ENCODE data around the gene ATP1A2.

Gene ATP1A2

GRCh38 chr1:160154790-160155189, 39.2 kb downstream of the ATP1A2 start:
- no peak for DNase-seq

- DNase-seq, result no peak
Observed at GRCh38 chr1:160156361-160156760, 40.8 kb downstream of the ATP1A2 start.

GRCh38 chr1:160157174-160157573, 41.6 kb downstream of the ATP1A2 start:
- no peak for DNase-seq

- no peak for DNase-seq
Observed at GRCh38 chr1:160158031-160158430, 42.5 kb downstream of the ATP1A2 start.

DNA sequence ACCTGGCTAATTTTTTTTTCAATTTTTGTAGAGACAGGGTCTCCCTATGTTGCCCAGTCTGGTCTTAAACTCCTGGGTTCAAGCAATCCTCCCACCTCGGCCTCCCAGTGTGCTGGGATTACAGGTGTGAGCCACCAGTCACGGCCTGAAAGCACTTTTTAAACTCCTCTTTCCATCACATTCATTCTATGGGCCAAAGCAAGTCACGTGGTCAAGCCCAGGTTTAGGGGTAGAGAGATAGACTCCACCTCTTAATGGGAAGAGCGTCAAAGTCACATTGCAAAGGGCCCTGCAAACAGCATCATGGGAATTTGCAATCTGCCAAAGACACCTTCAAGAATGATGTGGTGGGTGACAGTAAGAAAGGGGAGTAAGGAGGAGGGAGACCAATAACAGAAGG, 43.0 kb downstream of the ATP1A2 start:
- DNase-seq, result no peak

GRCh38 chr1:160159846-160160245, 44.3 kb downstream of the ATP1A2 start:
- no peak for DNase-seq

GRCh38 chr1:160161965-160162705, 46.6 kb downstream of the ATP1A2 start:
- DNase-seq, result no peak

DNA sequence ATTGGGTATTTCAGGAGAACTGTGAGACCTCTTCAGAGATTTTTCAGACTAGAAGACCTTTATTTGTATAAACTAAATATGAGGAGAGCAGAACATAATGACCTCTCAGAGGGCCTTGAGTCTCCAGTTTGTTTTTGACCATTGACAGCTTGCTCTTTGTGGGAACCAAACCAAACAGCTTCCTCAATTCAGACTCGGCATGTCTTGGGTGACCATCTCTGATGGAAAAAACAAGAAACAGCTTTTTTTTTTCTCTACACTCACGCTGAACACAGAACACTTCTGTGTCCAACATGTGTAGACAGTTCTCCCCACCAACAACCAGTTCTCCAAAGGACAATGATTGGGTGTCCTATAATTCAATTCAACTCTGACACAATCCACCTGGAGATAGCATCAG, 47.4 kb downstream of the ATP1A2 start:
- no peak for DNase-seq

GRCh38 chr1:160163615-160164014, 48.1 kb downstream of the ATP1A2 start:
- DNase-seq, result no peak

GRCh38 chr1:160164121-160164520, 48.6 kb downstream of the ATP1A2 start:
- no peak for DNase-seq

GRCh38 chr1:160166166-160166868, 50.8 kb downstream of the ATP1A2 start:
- no peak for DNase-seq

DNA sequence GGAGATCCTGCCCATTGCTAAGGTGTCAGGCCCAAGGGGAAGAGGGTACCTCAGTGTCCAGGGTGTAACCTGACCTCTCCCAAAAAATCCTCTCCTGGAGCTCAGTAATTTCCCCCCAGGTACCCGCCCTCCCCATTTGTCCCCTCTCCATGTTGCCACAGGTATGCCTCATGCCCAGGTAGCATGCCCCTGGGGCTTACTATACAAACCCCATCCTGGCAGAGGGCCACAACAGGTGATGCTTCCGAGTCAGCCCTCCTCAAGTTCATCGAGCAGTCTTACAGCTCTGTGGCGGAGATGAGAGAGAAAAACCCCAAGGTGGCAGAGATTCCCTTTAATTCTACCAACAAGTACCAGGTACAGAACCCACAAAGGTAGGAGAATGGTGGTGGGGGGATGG, 51.5 kb downstream of the ATP1A2 start:
- DNase-seq, result no peak

DNA sequence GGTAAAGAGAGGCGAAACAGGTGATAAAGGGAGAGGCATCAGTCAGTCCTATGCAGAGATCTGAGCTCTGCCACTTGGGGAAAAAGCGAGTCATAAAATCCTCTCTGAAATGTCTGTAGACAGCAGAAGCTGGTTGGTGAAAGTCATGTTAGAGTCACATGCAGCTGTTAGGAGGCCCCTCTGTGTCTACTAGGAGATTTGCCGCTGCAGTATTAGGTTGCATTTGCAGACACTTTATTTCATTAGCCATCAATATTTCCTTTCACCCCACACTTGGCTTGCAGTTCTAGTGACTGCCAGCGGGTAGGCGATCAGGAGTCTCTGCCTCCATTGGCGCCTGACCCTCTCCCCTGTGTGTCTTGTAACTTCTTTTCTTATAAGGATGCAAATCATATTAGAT, 52.0 kb downstream of the ATP1A2 start:
- no peak for DNase-seq

DNA sequence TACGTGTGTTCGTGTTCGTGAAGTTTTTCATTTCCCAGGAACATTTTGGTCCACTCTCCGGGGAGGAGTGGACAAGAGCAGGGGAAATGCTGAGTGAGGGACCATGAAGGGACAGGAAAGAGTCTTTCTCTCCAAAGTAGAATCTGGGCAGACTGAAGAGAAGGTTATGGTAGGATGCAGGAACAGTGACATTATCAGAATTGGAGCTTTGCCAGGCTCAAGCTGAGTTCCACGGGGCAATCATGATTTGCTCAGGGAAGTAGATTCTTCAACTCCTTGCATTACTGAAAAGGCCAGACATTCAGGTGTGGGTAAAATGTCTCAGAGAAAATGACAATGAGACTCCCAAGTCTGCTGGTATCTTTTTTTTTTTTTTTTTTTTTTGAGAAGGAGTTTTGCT, 52.5 kb downstream of the ATP1A2 start:
- no peak for DNase-seq

GRCh38 chr1:160168609-160169369, 53.2 kb downstream of the ATP1A2 start:
- DNase-seq, result no peak

- DNase-seq, result no peak
Observed at GRCh38 chr1:160169553-160170399, 54.2 kb downstream of the ATP1A2 start.

DNA sequence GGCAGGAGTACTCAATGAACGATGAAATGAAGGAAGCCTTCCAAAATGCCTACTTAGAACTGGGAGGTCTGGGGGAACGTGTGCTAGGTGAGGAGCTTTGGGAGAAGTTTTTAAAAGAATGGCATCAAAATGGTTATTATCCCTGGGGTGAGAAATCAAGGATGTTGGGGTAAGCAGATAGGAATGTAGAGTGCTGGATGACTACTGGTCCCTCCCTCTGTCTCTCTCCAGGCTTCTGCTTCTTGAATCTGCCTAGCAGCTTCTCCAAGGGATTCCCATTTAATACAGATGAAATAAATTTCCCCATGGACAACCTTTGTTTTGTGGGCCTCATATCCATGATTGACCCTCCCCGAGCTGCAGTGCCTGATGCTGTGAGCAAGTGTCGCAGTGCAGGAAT, 55.8 kb downstream of the ATP1A2 start:
- DNase-seq, result no peak

DNA sequence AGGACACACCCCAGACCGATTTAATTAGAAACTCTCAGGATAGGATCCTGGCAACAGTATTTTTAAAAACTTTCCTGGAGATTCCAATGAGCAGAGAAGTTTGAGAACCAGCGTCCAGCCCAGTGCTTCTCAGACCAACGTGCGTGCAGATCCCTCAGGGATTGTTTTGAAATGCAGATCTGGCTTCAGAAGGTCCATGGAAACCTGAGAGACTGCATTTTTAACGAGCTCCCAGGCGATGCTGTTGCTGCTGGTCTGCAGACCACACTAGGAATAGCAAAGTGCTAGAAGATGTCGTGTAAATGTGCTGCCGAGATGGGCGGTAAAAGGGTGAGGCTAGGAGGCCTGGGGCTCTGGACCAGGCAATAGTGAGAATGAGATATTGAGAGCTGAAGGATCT, 56.4 kb downstream of the ATP1A2 start:
- DNase-seq, result no peak

DNA sequence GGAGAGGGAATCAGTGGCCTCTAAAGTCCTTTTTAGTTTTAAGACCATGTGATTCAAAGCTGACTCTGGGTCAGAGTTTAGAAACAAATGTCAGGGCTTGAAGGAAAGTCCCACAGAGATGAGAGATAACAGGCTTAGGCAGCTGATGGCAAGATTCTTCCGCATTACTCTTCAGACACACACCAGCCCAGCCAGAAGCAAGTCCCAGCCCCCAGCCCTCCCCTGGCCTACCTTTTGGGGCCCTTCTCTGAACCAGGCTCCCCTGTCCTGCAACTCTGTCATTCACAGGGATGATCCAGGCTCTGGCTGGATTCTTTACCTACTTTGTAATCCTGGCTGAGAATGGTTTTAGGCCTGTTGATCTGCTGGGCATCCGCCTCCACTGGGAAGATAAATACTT, 61.7 kb downstream of the ATP1A2 start:
- DNase-seq, result no peak

- DNase-seq, result no peak
Observed at GRCh38 chr1:160177667-160178066, 62.1 kb downstream of the ATP1A2 start.

- DNase-seq, result no peak
Observed at GRCh38 chr1:160178731-160179130, 63.2 kb downstream of the ATP1A2 start.

DNA sequence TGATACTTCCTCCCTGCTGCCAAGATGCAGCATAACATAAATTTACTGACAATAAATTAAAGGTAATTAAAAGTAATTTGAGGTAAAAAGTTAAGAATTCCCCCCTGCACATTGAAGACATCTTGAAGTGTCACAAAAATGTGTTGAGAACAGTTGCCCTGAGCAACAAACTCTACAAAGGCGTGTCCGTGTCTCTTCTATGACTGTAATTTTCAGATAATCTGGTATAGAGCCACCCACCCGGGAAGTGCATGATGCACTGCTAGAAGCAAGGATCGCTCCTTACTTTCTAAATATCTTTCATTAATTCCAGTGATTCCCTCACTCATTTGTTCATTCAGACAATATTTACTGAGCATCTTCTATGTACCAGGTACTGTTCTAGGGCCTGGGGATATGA, 63.8 kb downstream of the ATP1A2 start:
- DNase-seq, result no peak

- DNase-seq, result no peak
Observed at GRCh38 chr1:160186246-160186645, 70.7 kb downstream of the ATP1A2 start.

Data from CD4-positive, alpha-beta T cell treated with Interferon alpha-2 for 1 hour (primary cell).